HG03159 (cell line): ENCODE results near the gene RAB17.
"Not testable (repeated sequence)": the region's sequence is repeated elsewhere in the genome, so short reads cannot be mapped to it uniquely, and the experiment has no call there.

Experiments
- ATAC-seq: cut with Tn5 transposase; IDR thresholded peaks from one replicate; pipeline ENCODE4 v1.9.1; 2021; ENCODE audit warnings: mild to moderate bottlenecking, moderate library complexity; ENCODE audit not compliant: unreplicated experiment

The RAB17 gene

GRCh38 chr2:237625216-237625705, 34.7 kb upstream of the RAB17 start:
- no peak for ATAC-seq

GRCh38 chr2:237624565-237624964, 34.0 kb upstream of the RAB17 start:
- no peak for ATAC-seq

GRCh38 chr2:237623428-237624403, 33.2 kb upstream of the RAB17 start:
- ATAC-seq: no peak

GRCh38 chr2:237618449-237618848, 27.9 kb upstream of the RAB17 start:
- no peak for ATAC-seq

- ATAC-seq: no peak
These were observed 27.1 kb upstream of the RAB17 start for GRCh38 chr2:237617587-237617982.

GRCh38 chr2:237616734-237617586, 26.4 kb upstream of the RAB17 start:
- no peak for ATAC-seq

GRCh38 chr2:237616373-237616733, 25.8 kb upstream of the RAB17 start:
- no peak for ATAC-seq

- no peak for ATAC-seq
These were observed 25.2 kb upstream of the RAB17 start for GRCh38 chr2:237615631-237616249.

GRCh38 chr2:237614151-237614720, 23.7 kb upstream of the RAB17 start:
- no peak for ATAC-seq

- no peak for ATAC-seq
These were observed 23.1 kb upstream of the RAB17 start for GRCh38 chr2:237613679-237614078.

- ATAC-seq: no peak
These were observed 22.2 kb upstream of the RAB17 start for GRCh38 chr2:237612527-237613357.

GRCh38 chr2:237606522-237606921, 16.0 kb upstream of the RAB17 start:
- ATAC-seq: not testable (repeated sequence)

GRCh38 chr2:237604960-237605359, 14.4 kb upstream of the RAB17 start:
- ATAC-seq: no peak

- ATAC-seq: no peak
These were observed 13.9 kb upstream of the RAB17 start for GRCh38 chr2:237604391-237604790.

- ATAC-seq: no peak
These were observed 13.3 kb upstream of the RAB17 start for GRCh38 chr2:237603718-237604362.

GRCh38 chr2:237603049-237603717, 12.6 kb upstream of the RAB17 start:
- ATAC-seq: no peak

GRCh38 chr2:237602409-237602808, 11.9 kb upstream of the RAB17 start:
- no peak for ATAC-seq

GRCh38 chr2:237601453-237602116, 11.1 kb upstream of the RAB17 start:
- no peak for ATAC-seq
